ENCODE data around the gene IL4R. TPM values are rescaled to one million over a fixed set of nuclear protein-coding genes. Genes with fewer than 3 reads are reported as not detected.

The IL4R gene
- polyA plus RNA-seq, 1 donor from 2014 or later = 0.07 TPM

- Histone ChIP-seq H3K9me3 (ENCODE audit: low read length) (no peaks in the 10 kb centered on the region), H2AFZ (ENCODE audit: low read depth, low read length) (no peak overlapping the region), H3F3A (ENCODE audit: insufficient read depth, low read length, poor library complexity, severe bottlenecking) (no peaks in the 10 kb centered on the region), H3K4me2 (ENCODE audit: low read length) (no peak overlapping the region), H3K4me3 (ENCODE audit: low read length) (no peak overlapping the region), H3K27me3 (ENCODE audit: insufficient read depth, low read depth, low read length) (no peaks in the 10 kb centered on the region), H3K79me2 (replicated peaks; ENCODE audit: insufficient read depth, low read length) (no peaks in the 10 kb centered on the region), H3K9me2 (ENCODE audit: insufficient read depth, low read length) (no peaks in the 10 kb centered on the region), H4K20me1 (ENCODE audit: insufficient read depth) (no peaks in the 10 kb centered on the region), H3K9ac (ENCODE audit: low read length) (no peak overlapping the region), H3K27ac (ENCODE audit: low read length) (no peak overlapping the region), H3K36me3 (ENCODE audit: insufficient read depth, low read length) (no peaks in the 10 kb centered on the region)
- TF ChIP-seq TAF1 (IDR thresholded peaks at IDR 0.05; ENCODE audit: low read depth) = no peak
- no peak for TF ChIP-seq EP300 (conservative IDR thresholded peaks at IDR 0.05; ENCODE audit: poor library complexity, severe bottlenecking)
- no peak for TF ChIP-seq POLR2AphosphoS5 (IDR thresholded peaks at IDR 0.05)
- TF ChIP-seq REST (IDR thresholded peaks at IDR 0.05; ENCODE audit: borderline replicate concordance) = no peak
- TF ChIP-seq EZH2 (IDR thresholded peaks at IDR 0.05; ENCODE audit: borderline replicate concordance, insufficient read depth, low read length, poor library complexity, severe bottlenecking) = no peak
- TF ChIP-seq SMC3 (conservative IDR thresholded peaks at IDR 0.05; ENCODE audit: poor library complexity) = no peak
- TF ChIP-seq CTCF (IDR thresholded peaks at IDR 0.05; ENCODE audit: poor library complexity, severe bottlenecking) = no peak
- TF ChIP-seq MXI1 (conservative IDR thresholded peaks at IDR 0.05; ENCODE audit: poor library complexity, severe bottlenecking) = no peak
- TF ChIP-seq RAD21 (conservative IDR thresholded peaks at IDR 0.05) = no peak
Observed at GRCh38 chr16:27410761-27411160, 97.0 kb downstream of the IL4R start.

- no peak for TF ChIP-seq CTCF (IDR thresholded peaks at IDR 0.05; ENCODE audit: poor library complexity, severe bottlenecking)
- no peak for TF ChIP-seq SMC3 (conservative IDR thresholded peaks at IDR 0.05; ENCODE audit: poor library complexity)
- TF ChIP-seq EZH2 (IDR thresholded peaks at IDR 0.05; ENCODE audit: borderline replicate concordance, insufficient read depth, low read length, poor library complexity, severe bottlenecking) = no peak
- no peak for TF ChIP-seq POLR2AphosphoS5 (IDR thresholded peaks at IDR 0.05)
- no peak for TF ChIP-seq MXI1 (conservative IDR thresholded peaks at IDR 0.05; ENCODE audit: poor library complexity, severe bottlenecking)
- no peak for TF ChIP-seq TAF1 (IDR thresholded peaks at IDR 0.05; ENCODE audit: low read depth)
- TF ChIP-seq REST (IDR thresholded peaks at IDR 0.05; ENCODE audit: borderline replicate concordance) = no peak
- no peak for TF ChIP-seq EP300 (conservative IDR thresholded peaks at IDR 0.05; ENCODE audit: poor library complexity, severe bottlenecking)
- no peak for TF ChIP-seq RAD21 (conservative IDR thresholded peaks at IDR 0.05)
- H3K9me2 ChIP-seq (ENCODE audit: insufficient read depth, low read length) = no peaks in the 10 kb centered on the region
Observed at GRCh38 chr16:27413956-27414355, 100.2 kb downstream of the IL4R start.

More at GRCh38 chr16:27413956-27414355, 100.2 kb downstream of the IL4R start:
- Histone ChIP-seq H3K9ac (ENCODE audit: low read length) (no peak overlapping the region), H3K27ac (ENCODE audit: low read length) (no peak overlapping the region), H3K36me3 (ENCODE audit: insufficient read depth, low read length) (no peaks in the 10 kb centered on the region), H3K4me2 (ENCODE audit: low read length) (no peak overlapping the region), H2AFZ (ENCODE audit: low read depth, low read length) (no peak overlapping the region), H3F3A (ENCODE audit: insufficient read depth, low read length, poor library complexity, severe bottlenecking) (no peaks in the 10 kb centered on the region), H3K27me3 (ENCODE audit: insufficient read depth, low read depth, low read length) (no peaks in the 10 kb centered on the region), H4K20me1 (ENCODE audit: insufficient read depth) (no peaks in the 10 kb centered on the region), H3K9me3 (ENCODE audit: low read length) (no peaks in the 10 kb centered on the region), H3K4me3 (ENCODE audit: low read length) (no peak overlapping the region), H3K79me2 (replicated peaks; ENCODE audit: insufficient read depth, low read length) (no peaks in the 10 kb centered on the region)
